Kidney tubule cell (primary cell): ENCODE results near the gene HOXB8.

ENCODE experiments used
- DNase-seq: peaks from one replicate; pipeline ENCODE4 v3.0.0-alpha.2; 2018; ENCODE audit warnings: low spot score

Gene HOXB8

DNA sequence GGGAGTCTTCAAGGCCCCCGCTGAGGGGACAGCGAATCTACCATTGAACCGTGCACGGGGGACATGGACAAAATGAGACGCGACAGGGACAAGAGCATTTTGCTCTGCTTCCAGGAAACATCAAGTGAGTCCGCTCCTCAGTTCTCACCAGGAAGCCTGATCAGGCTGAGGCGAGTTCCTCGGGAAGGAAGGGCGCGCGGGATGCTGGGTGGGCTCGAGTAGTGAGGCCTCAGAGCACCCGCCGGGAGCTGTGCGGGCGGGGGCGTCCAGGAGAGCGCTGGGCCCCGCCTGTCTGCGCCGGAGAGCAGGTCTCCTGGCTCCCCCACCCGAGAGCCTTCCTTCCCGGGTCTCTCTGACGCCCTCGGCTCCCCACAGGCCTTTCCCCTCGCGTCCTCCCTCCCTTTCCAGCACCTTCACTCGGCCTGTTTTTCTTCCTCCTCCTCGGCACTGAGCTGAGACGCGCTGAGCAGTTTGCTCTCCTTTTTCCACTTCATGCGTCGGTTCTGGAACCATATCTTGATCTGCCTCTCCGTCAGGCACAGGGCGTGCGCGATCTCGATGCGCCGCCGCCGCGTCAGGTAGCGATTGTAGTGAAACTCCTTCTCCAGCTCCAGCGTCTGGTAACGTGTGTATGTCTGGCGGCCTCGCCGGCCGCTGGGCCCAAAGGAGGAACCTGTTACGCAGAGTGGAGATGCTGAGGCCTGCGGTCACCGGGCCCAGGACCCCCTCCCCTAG is 18.9 kb downstream of the HOXB8 start:
- DNase-seq: peak; percentile 48

DNA sequence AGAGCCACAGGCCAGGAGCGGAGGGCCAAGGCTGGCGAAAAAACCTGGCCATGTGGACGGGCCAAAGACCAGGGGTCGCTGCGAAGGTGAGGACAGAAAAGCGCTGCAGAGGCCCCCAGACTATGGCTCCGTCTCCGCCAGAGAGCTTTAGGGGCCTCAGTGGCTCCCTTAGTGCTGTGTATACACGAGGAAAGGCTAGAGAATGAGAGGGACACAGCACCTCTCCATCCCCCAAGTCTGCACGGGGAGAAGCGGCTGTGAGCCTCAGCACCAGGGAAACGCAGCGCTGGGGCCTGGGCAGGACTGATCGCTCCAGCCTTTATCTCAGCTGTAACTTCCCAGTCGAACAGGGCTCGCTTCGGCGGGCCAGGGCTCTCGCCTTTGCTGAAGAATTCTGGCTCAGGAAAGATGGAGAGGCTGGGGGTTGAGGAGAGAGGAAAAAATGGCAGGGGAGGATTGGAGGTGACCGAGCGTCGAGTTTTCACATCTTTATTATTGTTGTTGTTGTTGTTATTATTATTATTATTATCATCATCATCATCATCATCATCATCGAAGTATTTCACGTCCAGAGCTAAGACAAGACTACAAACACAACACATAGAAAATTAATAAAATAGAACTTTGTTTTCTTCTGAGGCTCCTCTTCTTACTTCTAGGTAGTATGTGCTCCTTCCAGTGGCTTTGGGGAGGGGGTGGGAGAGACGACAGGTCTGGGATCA is 19.7 kb downstream of the HOXB8 start:
- no peak for DNase-seq

DNA sequence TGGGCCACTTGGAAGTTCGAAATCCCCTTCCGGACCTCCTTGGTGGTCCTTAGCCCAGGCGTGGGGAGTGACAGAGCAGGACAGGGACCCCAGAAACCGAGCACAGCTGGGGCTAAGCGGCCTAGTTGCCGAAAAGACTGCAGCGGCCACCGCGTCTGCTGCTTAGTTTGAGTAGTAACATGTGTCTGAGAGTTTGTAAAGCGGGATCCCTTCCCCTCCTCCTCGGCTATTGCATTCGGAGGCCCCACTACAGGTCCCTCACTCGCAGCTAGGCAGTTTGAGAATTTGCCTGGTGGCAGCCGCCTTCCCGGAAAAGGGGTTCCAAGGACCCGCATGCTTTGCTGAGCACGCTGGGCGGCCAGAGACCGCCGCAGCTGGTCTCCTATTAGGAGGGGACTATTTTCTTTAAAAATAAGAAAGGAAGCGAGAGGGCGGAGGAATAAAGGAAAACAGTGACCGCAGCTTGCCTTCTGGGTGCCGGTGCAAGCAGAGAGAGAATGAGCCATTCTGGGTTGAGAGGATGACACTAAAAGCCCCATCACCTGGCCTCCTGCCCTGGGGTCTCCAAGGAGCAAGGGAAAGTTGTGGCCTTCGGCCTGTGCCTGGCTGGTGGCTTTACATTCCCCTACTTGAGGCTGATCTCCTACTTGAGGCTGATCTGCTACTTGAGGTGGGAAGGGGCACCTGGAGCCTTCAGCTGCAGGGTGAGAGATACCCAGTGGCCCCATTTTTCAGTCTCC is 20.4 kb downstream of the HOXB8 start:
- no peak for DNase-seq

DNA sequence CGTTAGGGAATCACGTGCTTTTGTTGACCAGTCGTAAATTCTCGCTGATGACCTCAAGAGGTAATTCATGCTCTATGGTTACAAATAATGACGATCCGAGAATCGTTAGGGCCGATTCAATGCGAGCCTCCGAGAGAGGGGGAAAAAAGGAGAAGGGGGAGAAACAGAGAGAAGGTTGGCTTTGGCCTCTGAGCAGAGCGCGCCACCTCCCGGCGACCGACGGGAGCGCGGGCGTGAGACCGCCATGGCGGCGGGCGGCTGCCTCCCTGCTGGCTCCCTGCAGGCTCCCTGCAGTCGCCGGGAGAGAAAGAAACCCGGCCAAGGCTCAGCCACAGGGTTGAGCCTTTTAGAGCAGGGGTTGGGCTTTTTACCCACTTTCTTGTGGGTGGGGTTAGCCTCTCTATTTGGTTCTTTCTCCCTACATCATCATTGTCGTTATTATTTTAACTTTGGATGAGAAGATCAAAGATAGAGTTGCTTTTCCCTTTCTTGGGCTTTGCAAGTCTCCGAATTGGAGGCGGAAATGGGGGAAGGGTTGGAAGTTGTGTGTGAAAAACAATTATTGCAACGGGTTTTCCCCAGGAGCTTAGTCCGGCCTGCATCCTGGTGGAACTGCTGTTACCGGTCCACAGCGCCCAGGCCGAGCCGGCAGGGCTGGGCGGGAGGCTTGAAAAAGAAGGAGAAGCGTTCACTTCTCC is 21.1 kb downstream of the HOXB8 start:
- peak; percentile 91 for DNase-seq

DNA sequence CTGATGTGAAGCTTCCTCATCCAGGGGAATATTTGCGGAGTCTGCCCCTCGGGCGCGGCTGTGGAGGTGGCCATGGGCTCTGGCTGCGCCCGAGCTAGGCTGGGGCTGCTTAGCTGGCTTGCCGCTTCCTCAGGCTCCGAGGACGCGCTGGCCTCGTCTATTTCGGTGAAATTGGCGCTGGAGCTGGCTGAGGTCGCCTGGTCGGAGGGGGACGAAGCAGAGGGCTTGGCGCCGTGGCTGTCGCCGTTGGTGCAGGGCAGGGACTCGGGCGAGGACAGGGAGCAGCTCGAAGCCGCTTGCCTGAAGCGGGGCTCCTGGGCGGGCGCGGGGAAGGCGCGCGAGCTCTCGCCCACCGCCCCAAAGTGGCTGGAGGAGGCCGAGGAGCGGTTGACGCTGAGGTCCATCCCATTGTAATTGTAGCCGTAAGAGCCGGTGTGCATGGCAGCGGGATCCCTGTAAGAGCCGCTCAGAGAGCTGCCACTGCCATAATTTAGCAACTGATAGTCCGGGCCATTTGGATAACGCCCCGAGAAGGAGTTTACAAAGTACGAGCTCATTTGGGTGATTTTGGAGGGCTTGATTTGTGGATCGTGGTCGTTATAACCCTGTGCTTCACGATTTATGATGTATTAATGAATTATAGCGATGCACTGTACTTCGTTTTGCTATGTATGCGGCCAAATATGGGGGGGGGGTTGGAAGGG is 21.8 kb downstream of the HOXB8 start, which contains the start of gene HOXB5:
Gene HOXB5 (minus strand): TSS at position 654 of the 704 bp plus-strand sequence. CDS start 97 bp downstream, at position 557.
- DNase-seq: peak; percentile 45

DNA sequence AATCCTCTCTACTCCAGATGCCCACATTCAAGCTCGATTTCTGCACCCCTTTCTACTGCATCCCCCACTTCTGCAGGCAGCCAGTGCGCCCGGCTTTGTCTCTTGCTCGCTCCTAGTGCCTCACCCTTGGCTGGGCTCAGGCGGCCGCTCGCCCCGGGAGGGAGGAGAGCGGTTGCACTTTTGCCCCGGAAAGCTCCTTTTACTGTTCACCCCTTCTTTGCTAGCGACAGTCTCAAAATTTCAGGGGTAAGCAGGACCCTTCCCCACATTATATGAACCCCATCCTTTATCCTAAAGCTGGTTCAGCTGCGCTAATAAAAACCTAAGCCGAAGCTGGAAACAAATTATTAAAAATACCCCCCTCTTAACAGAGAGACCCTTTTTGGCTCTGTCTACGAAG is 22.5 kb downstream of the HOXB8 start:
- no peak for DNase-seq

DNA sequence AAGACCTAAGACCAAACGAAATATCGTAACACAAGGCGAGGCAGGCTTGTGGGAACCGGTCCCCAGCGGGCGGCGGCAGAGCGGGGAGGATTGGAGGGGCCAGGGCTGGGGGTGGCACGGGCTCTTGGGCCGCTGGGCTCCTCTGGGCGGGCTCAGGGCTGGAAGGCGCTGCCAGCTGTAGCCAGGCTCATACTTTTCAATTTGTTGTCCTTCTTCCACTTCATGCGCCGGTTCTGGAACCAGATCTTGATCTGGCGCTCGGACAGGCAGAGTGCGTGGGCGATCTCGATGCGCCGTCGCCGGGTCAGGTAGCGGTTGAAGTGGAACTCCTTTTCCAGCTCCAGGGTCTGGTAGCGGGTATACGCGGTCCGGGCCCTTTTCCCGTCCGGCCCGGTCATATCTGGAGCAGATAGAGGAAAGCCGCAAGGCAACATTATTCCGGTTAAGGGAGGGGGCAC is 23.0 kb downstream of the HOXB8 start:
- no peak for DNase-seq

DNA sequence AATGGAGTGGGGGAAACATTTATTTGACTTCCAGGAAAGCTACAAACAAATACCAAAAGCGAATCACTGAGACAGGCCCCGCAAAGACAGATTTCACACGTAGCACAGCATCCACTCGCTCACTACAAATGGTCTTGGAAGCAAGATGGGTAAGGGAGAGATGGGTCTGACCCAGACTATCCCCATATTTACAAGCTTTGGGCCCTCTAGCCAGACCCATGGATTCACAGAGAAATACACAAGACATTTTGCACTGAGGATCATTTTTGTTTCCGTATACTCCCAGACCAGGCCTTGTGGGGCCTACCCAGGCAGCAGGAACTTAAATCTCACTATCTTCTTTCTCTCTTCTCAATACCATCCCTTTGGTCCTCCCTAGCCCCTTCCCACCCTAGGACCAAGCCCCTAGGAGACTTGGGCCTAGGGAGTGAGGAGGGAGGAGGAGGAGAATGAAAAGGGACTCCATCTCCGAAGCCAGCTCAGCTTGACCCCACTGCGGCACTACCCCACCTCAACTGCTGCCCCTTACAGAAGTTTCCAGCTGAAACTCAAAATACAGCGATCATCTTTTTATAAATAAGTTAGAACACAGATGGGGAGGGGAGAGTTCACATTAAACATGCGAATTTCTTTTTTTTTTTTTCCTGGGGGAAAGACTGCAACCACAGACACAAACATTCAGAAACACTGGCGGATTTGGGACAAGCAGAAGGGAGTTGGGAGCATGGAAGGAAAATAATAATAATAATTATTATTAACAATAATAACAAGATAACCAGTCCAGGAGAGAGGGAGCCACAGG is 23.6 kb downstream of the HOXB8 start:
- DNase-seq: no peak

DNA sequence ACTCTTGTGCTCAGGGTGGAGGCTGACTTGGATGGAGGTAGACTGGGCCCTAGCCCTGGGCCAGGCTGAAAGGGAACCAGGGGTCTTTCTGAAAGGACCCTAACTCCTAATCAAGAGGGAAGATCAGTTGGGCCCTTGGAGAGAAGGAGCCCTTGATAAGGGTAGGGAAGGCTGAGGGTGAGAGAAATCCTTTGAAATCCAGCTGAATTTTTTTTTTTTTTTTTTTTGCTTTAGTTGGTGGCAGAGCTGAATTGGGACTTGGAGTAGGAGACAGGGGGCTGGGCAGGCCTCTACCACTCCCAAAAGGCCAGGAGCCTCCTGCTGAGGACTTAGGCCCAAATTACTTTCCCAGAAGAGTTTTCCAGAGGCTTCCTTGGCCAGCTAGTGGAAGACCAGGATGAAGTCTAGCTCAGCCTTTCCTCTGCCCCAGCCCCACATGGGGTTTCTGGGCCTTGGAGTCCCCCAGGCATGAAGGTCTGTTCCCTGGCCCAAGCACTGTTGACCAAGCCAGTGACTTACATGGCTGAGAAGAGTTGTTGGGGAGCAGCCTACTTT is 24.4 kb downstream of the HOXB8 start:
- DNase-seq: no peak

DNA sequence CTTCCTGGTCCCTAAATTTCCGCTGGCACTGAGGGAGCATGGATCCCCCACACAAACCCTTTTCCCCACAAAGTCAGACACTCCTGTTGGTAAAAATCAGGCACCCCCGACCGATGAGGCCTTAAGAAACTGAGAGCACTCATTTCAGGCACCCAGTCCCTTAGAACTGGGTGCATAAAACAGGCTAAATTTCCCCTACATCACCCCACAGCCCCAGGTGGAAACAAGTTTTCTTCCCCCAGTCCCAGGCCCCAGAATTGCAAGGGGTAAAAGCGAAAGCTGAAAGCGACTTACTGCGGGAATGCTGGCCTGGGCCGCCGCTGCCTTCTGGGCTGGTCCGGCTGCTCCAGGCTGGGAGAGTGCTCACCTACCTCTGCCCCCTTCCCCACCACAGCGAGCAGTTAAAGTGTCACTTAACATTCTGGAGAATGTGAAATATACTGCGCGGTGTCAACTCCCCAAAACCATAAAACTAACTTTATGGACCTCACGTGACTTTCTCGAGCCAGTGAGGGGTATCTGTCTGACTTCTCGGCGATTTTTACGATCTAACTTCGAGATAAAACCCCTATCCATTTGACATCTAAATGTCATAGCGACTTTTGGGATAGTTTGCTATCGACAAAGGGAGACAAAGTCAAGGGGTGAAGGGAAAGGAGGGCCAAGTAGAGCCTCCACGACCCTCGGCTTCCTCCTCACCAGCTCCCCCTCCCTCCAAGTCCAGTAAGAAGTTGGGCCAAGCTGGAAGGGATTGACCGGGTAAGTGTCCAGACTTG is 25.1 kb downstream of the HOXB8 start, which contains the start of gene HOXB3:
Gene HOXB3 (minus strand): TSS at position 411 of the 776 bp plus-strand sequence. CDS start 37,767 bp downstream, outside the sequence.
- DNase-seq: no peak

DNA sequence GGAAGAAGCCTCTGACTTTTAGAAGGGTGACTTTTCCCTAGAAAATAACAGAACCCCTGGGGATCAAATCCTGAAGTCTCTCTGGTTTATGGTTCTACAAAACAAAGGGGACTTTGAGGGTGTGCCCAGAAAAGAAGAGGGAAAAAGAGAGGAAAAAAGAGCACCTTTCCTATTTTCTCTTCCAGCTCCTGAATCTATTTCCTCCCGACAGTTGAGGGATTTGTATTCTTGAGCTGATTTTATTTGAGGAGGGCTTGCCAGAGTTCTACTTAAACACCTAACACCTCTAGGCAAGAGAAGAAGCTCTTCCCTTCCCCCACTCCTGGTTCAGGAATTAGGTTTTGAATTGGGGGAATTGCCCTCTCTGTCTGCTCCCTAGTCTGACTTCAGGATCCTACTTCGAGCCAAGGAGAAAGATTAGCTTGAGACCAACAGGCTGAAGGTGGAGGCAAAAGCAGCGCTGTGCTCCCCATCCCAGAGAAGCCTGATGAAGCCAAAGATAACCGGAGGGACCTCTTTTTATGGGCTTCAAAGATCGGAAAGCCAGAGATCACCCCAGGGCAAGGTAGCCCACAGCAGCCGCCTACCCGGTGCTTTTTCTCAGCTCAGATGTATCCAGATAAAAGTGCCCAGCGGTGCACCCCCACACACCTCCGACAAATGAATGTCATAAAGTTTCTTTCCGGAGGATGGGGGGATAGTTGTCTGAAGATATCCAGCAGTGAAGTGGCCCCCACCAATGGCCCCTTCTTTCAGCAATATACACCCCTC is 25.8 kb downstream of the HOXB8 start:
- no peak for DNase-seq

DNA sequence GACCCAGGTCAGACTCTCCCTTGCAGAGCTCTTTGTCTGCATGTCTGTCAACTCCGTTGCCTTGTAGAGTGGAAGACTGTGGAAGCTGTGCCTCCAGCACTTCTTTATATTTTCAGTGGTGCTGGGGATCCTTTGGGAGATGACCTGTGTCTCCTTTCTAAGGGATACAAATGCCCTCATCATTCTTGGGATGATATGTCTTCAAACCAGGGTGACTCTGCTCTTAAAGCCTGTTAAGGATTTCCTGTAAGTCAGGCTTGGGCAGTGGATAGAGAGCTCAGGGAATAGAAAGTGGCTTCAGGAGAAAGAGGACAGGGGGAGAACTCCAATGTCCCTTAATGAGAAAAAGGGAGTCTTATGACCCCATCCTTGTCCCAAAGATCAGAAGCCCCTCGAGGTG is 26.6 kb downstream of the HOXB8 start:
- no peak for DNase-seq

DNA sequence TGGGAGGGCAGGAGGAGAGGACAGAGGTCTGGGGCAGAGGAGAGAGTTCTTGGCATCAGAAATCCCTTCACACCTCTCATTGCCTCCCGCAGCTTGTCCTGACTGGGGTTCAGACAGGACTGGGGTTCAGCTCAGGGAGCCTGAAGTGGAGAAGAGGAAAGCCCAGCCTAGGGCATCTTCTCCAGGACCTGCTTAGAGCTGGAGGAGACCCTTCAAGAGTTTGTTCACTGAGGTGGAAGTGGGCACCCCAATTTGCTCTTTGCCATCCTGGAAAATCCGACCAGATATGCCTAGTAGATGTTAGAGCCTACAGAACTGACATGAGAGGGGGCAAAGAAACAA is 27.0 kb downstream of the HOXB8 start:
- DNase-seq: no peak

DNA sequence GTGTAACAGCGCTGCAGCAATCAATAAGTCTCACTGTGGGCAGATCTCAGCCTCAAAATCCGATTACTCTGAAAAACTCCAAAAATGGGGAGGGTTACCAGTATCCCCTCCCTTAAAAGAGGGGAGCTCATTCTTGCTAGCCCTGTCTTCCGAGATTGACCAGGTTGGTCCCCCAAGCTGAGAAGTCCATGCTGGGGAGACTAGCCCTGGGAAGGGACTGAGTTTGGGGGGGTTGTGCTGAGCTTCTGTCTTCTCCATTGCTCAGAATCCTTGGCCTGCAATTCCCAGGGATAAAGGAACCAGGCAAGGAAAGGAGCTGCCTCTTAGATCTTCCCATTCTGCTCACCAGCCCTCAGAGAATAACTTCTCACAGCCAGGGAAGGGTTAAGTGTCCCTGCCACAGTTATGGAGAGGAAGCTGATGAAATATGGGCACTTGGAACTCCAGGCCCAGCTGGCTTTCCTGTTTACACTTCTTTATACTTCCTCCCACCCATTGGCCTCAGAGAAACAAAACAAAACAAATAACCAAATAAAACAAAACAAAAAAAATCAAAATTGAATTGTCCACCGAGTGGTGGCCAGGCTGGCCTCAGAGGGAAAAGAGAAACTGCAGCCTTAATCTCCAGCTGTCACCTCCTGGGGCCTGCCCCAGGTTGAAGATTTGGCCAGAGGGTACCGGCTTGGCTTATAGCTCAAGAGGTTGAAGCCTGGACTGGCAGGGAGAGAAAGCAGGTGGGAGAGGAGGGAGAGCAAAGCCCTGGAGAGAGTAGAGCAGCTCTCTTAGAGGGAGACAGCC is 27.6 kb downstream of the HOXB8 start:
- no peak for DNase-seq

DNA sequence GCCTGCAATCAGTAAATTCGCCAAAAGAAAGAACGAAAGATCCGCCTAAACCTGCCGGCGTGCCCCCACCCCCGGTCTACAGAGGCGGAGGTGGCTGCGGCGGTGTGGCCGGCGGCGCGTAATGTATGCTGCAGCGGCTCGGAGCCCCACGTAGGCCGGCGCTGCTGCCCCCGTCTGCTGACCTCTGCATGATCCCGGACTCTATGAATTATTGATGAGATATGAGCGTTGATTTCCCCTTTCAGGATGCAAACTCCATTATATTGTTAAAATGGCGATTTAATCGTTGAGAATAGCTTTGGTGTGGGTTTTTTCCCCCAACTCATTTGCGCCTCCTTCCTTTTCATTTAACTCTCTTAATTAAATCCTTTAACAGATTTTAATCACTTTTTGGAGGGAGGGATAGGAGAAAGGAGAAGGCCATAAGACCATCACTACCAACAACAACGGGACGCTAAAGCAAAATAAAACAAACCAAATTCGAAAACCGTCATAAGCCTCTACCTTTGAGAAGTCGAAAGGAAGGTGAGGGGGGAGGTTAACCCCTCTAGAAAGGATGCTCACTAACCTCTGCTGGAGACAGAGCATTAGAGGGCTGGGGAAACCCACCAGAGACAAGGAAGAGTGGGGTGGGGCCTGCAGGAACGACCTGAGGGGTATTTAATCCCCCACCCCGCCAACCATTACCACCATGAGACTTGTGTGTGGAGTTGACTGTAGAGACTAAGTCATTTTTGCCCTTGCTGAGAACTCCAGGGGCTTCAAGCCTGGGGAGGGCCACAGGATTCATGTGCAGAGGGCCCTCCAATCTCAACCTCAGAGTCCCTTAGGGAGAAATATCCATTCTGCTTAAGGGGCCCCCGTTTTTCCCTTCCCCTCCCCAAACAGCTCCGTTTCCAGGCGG is 28.5 kb downstream of the HOXB8 start:
- DNase-seq: peak; percentile 74

DNA sequence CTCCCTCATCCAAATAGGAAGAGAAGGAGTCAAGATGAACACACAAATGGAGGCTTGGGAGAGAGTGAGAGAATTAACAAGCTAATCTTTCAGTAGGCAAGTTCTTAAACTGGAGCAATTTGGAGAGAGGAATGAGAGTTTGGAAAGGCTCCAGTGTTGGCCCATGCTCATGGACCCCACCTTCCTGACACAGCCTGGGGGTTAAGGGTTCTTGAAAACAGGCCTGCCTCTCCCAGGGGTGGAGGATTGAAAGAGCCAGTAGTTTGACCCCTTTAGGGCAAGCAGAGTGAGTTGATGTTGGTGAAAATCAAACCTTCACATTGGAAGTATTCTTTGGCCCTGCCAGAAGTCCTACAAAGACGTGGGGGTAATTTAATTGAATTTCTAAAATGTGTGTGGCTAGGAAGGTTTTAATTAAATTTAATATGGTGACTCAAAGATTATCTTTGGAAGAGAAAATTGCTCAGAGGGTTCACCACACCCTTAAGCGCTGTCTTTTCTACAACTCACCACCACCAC is 30.8 kb downstream of the HOXB8 start:
- no peak for DNase-seq
